HUES48 (cell line): ENCODE results near the gene LIMS1.

Source experiments
- H3K27ac ChIP-seq: one replicate; pipeline ENCODE4 v1.7.0; 2013; ENCODE audit warnings: low read depth, low read length, inconsistent platforms
- H3K27me3 ChIP-seq: 2 replicates; pipeline ENCODE4 v1.6.1; 2013; ENCODE audit warnings: mild to moderate bottlenecking, low read length; ENCODE audit not compliant: control insufficient read depth, insufficient read depth
- H3K36me3 ChIP-seq: 2 replicates; pipeline ENCODE4 v1.6.1; 2013; ENCODE audit warnings: low read length; ENCODE audit not compliant: control insufficient read depth, insufficient read depth
- H3K4me1 ChIP-seq: 2 replicates; pipeline ENCODE4 v1.6.1; 2013; ENCODE audit warnings: mild to moderate bottlenecking, low read length; ENCODE audit not compliant: control insufficient read depth, insufficient read depth
- H3K4me3 ChIP-seq: 2 replicates; pipeline ENCODE4 v1.5.1; 2013; ENCODE audit warnings: mild to moderate bottlenecking, low read depth, low read length
- H3K9ac ChIP-seq: 2 replicates; pipeline ENCODE4 v1.6.1; 2013; ENCODE audit warnings: mild to moderate bottlenecking, low read depth, low read length, moderate library complexity
- H3K9me3 ChIP-seq: 2 replicates; pipeline ENCODE4 v1.6.1; 2013; ENCODE audit warnings: low read length; ENCODE audit not compliant: control insufficient read depth, insufficient read depth

The LIMS1 gene

GRCh38 chr2:108571286-108571685 lies 37.0 kb downstream of the LIMS1 start:
- H3K9ac ChIP-seq: no peak overlapping the region
- no peaks in the 10 kb centered on the region for H3K9me3 ChIP-seq
- no peaks in the 10 kb centered on the region for H3K27me3 ChIP-seq
- peaks cover 21% of the 10 kb centered on the region for H3K4me1 ChIP-seq
- no peak overlapping the region for H3K27ac ChIP-seq
- no peak overlapping the region for H3K4me3 ChIP-seq
- H3K36me3 ChIP-seq: no peaks in the 10 kb centered on the region

- Histone ChIP-seq H3K36me3 (no peaks in the 10 kb centered on the region), H3K27ac (no peak overlapping the region), H3K9ac (no peak overlapping the region), H3K4me3 (no peak overlapping the region), H3K9me3 (no peaks in the 10 kb centered on the region), H3K27me3 (no peaks in the 10 kb centered on the region), H3K4me1 (peaks cover 21% of the 10 kb centered on the region)
These were observed 38.8 kb downstream of the LIMS1 start for GRCh38 chr2:108573061-108573460.

- Histone ChIP-seq H3K4me3 (no peak overlapping the region), H3K27me3 (no peaks in the 10 kb centered on the region), H3K4me1 (peaks cover 21% of the 10 kb centered on the region), H3K9me3 (no peaks in the 10 kb centered on the region), H3K36me3 (no peaks in the 10 kb centered on the region), H3K9ac (no peak overlapping the region), H3K27ac (no peak overlapping the region)
These were observed 40.1 kb downstream of the LIMS1 start for GRCh38 chr2:108574332-108574731.

- Histone ChIP-seq H3K9me3 (no peaks in the 10 kb centered on the region), H3K36me3 (no peaks in the 10 kb centered on the region), H3K4me3 (no peak overlapping the region), H3K27ac (peak overlapping the region; percentile 61), H3K9ac (no peak overlapping the region), H3K27me3 (no peaks in the 10 kb centered on the region), H3K4me1 (peaks cover 21% of the 10 kb centered on the region)
These were observed 41.1 kb downstream of the LIMS1 start for GRCh38 chr2:108575132-108575966.

DNA sequence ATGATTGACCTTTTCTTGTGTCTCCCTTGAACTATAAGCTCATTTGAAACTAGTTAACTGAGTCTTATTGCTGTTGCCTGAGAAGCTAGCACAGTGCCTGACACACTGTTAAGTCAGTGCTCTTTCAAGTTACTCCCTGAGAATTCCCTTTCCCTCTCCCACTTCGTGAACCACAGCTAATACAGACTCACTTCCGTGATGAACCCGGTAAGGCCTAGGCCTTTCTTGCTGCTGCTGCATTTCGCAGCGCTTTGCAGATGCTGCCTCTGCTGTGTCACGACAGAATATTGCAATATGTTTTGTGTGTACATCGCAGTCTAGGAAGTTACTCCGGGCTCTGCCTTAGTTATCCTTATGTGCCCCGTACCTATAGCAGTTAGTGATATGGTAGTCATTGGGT lies 42.8 kb downstream of the LIMS1 start:
- H3K4me1 ChIP-seq: peaks cover 21% of the 10 kb centered on the region
- no peaks in the 10 kb centered on the region for H3K27me3 ChIP-seq
- no peak overlapping the region for H3K9ac ChIP-seq
- no peak overlapping the region for H3K4me3 ChIP-seq
- no peak overlapping the region for H3K27ac ChIP-seq
- no peaks in the 10 kb centered on the region for H3K9me3 ChIP-seq
- no peaks in the 10 kb centered on the region for H3K36me3 ChIP-seq

DNA sequence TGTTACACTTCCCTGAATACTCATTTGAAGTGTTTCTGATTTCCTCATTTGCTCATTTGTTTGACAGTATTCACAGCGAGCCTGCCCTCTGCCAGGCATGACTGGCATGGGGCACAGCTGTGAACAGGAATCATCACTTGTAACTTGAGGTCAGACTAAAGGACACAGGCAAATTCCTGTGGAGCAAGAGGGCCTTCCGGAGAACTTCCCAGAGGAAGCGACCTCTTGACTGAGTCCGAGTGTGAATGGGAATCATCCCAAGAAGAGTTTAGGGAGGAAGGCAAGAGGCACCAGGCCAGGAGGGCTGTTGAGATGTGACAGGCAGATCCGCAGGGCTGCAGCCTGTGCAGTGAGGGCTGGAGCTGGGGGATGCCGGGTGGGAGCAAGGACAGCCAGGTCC lies 45.4 kb downstream of the LIMS1 start:
- Histone ChIP-seq H3K4me3 (no peak overlapping the region), H3K9ac (no peak overlapping the region), H3K4me1 (peaks cover 15% of the 10 kb centered on the region), H3K9me3 (no peaks in the 10 kb centered on the region), H3K27ac (no peak overlapping the region), H3K27me3 (no peaks in the 10 kb centered on the region), H3K36me3 (no peaks in the 10 kb centered on the region)

GRCh38 chr2:108580050-108580449 lies 45.8 kb downstream of the LIMS1 start:
- H3K9me3 ChIP-seq: no peaks in the 10 kb centered on the region
- H3K27me3 ChIP-seq: no peaks in the 10 kb centered on the region
- H3K9ac ChIP-seq: no peak overlapping the region
- H3K4me1 ChIP-seq: peaks cover 11% of the 10 kb centered on the region
- no peak overlapping the region for H3K4me3 ChIP-seq
- no peaks in the 10 kb centered on the region for H3K36me3 ChIP-seq
- H3K27ac ChIP-seq: no peak overlapping the region

DNA sequence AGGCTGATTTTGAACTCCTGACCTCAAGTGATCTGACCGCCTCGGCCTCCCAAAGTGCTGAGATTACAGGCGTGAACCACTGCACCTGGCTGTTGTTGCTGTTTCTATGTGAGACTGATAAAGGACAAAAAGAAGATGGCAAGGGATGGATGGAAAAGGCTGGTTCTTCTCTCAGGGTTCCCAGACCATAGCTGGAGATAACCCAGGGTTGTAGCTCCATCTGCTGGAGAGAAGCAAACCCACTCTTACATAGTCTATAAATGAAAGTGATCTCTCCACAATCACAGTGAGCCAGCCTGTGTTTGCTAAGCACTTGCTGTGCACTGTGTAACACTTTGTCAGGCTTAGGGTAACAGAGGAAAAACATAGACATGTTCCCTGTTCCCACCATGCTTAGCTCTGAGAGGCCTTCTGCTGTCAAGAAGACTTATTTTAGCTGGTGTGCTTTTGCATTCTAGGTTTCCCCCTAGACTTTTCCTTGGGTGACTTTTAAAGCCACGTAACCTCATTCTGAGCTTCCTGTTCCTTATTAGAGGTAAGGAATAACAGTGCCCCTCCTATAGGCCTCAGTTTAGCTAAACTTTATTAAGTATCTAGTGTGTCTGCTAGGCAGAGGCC lies 49.7 kb downstream of the LIMS1 start:
- no peaks in the 10 kb centered on the region for H3K27me3 ChIP-seq
- H3K36me3 ChIP-seq: no peaks in the 10 kb centered on the region
- peaks cover 10% of the 10 kb centered on the region for H3K4me1 ChIP-seq
- no peak overlapping the region for H3K9ac ChIP-seq
- no peaks in the 10 kb centered on the region for H3K9me3 ChIP-seq
- no peak overlapping the region for H3K27ac ChIP-seq
- no peak overlapping the region for H3K4me3 ChIP-seq

DNA sequence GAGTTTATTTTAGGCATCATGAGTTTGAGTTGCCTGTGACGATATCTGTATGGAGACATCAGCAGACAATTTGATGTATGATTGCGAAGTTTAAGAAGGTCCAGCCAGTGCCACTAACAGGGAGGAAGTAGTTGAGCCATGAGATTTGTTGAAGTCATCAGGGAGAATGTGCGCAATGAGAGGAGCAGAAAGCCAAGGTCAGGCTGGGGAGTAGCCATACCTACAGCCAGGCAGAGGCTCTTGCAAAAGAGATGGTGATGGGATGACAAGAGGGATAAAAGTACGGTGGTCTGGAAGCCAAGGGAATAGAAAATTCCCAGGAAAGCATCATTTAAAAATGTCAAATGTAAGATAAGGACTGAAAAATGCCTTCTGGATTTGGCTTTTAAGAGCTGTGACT lies 51.2 kb downstream of the LIMS1 start:
- Histone ChIP-seq H3K27ac (no peak overlapping the region), H3K9ac (no peak overlapping the region), H3K4me3 (no peak overlapping the region), H3K4me1 (peaks cover 10% of the 10 kb centered on the region), H3K9me3 (no peaks in the 10 kb centered on the region), H3K36me3 (no peaks in the 10 kb centered on the region), H3K27me3 (no peaks in the 10 kb centered on the region)

DNA sequence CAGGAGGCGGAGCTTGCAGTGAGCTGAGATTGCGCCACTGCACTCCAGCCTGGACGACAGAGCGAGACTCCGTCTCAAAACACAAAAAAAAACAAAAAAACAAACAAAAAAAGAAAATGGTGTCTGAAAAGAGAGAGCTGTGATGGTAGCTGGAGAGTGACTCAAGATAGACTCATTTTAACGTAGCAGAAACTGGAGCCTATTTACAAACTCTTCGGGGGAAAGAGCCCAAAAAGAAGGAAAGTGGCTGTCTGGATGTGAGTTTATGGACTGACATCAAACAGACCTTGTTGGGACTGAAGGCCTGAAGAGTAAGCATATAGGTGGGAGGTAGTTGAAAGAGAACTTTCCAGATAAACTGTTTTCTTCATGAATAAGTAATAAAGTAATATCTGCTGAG lies 51.8 kb downstream of the LIMS1 start:
- Histone ChIP-seq H3K9ac (no peak overlapping the region), H3K9me3 (no peaks in the 10 kb centered on the region), H3K4me1 (peaks cover 13% of the 10 kb centered on the region), H3K27ac (peak overlapping the region; percentile 59), H3K36me3 (no peaks in the 10 kb centered on the region), H3K27me3 (no peaks in the 10 kb centered on the region), H3K4me3 (no peak overlapping the region)

- Histone ChIP-seq H3K9me3 (no peaks in the 10 kb centered on the region), H3K9ac (no peak overlapping the region), H3K36me3 (no peaks in the 10 kb centered on the region), H3K4me3 (no peak overlapping the region), H3K27me3 (no peaks in the 10 kb centered on the region), H3K27ac (peak overlapping the region; percentile 59), H3K4me1 (peaks cover 13% of the 10 kb centered on the region)
These were observed 52.4 kb downstream of the LIMS1 start for GRCh38 chr2:108586631-108587030.
